GM18861 (cell line): ENCODE results near the gene RAPGEF4.
A peak's percentile ranks its signal among the peaks of the same experiment; 100 is the strongest.

Experiments
- ATAC-seq: cut with Tn5 transposase; IDR thresholded peaks from one replicate; pipeline ENCODE4 v1.9.1; 2021; ENCODE audit not compliant: unreplicated experiment

Gene RAPGEF4

GRCh38 chr2:172962082-172962481 is 226.4 kb downstream of the RAPGEF4 start:
- no peak for ATAC-seq

- ATAC-seq, result no peak
Measured at GRCh38 chr2:172962824-172963223, 227.2 kb downstream of the RAPGEF4 start.

- ATAC-seq, result no peak
Measured at GRCh38 chr2:172964511-172965139, 229.0 kb downstream of the RAPGEF4 start.

- ATAC-seq, result no peak
Measured at GRCh38 chr2:172965433-172966212, 230.0 kb downstream of the RAPGEF4 start.

GRCh38 chr2:172967036-172967982 is 231.7 kb downstream of the RAPGEF4 start:
- ATAC-seq, result no peak

GRCh38 chr2:172968061-172968469 is 232.4 kb downstream of the RAPGEF4 start:
- no peak for ATAC-seq

GRCh38 chr2:172969166-172969565 is 233.5 kb downstream of the RAPGEF4 start:
- no peak for ATAC-seq

- no peak for ATAC-seq
Measured at GRCh38 chr2:172969609-172970008, 234.0 kb downstream of the RAPGEF4 start.

GRCh38 chr2:172970660-172971059 is 235.0 kb downstream of the RAPGEF4 start:
- ATAC-seq, result no peak

GRCh38 chr2:172972005-172972619 is 236.5 kb downstream of the RAPGEF4 start:
- ATAC-seq, result peak; percentile 69

GRCh38 chr2:172974762-172975161 is 239.1 kb downstream of the RAPGEF4 start:
- no peak for ATAC-seq

- no peak for ATAC-seq
Measured at GRCh38 chr2:172976116-172976515, 240.5 kb downstream of the RAPGEF4 start.

GRCh38 chr2:172976816-172977215 is 241.2 kb downstream of the RAPGEF4 start:
- ATAC-seq, result no peak

GRCh38 chr2:172977270-172978062 is 241.8 kb downstream of the RAPGEF4 start:
- ATAC-seq, result no peak

- no peak for ATAC-seq
Measured at GRCh38 chr2:172978063-172978383, 242.4 kb downstream of the RAPGEF4 start.

- ATAC-seq, result no peak
Measured at GRCh38 chr2:172985139-172985892, 249.7 kb downstream of the RAPGEF4 start.

GRCh38 chr2:172986040-172986439 is 250.4 kb downstream of the RAPGEF4 start:
- no peak for ATAC-seq

GRCh38 chr2:172988728-172989127 is 253.1 kb downstream of the RAPGEF4 start:
- ATAC-seq, result no peak

GRCh38 chr2:172991031-172991430 is 255.4 kb downstream of the RAPGEF4 start:
- ATAC-seq, result no peak

- no peak for ATAC-seq
Measured at GRCh38 chr2:172993139-172993538, 257.5 kb downstream of the RAPGEF4 start.
